Measurements from ENCODE around the gene BIRC2.

- TF ChIP-seq ZNF660 (tag by site-specific recombination; IDR thresholded peaks at IDR 0.05) = no peak
- no peak for TF ChIP-seq CTCF (tag by site-specific recombination; IDR thresholded peaks at IDR 0.05)
- TF ChIP-seq ZNF776 (tag by site-specific recombination; IDR thresholded peaks at IDR 0.05; ENCODE audit: borderline replicate concordance) = no peak
- TF ChIP-seq TCF7L2 (IDR thresholded peaks at IDR 0.05; ENCODE audit: borderline replicate concordance, low read depth, low read length) = no peak
- no peak for TF ChIP-seq GFI1B (tag by site-specific recombination; IDR thresholded peaks at IDR 0.05)
- no peak for TF ChIP-seq ZNF513 (tag by site-specific recombination; IDR thresholded peaks at IDR 0.05)
Measured at GRCh38 chr11:102307727-102308038, 39.3 kb upstream of the BIRC2 start.
